GM18499 (cell line): ENCODE results near the gene SH3BP5.
A peak's percentile ranks its signal among the peaks of the same experiment; 100 is the strongest.

Experiments
- ATAC-seq: cut with Tn5 transposase; IDR thresholded peaks from one replicate; pipeline ENCODE4 v1.9.1; 2021; ENCODE audit warnings: moderate number of reproducible peaks; ENCODE audit not compliant: insufficient read depth, unreplicated experiment

Gene SH3BP5

DNA sequence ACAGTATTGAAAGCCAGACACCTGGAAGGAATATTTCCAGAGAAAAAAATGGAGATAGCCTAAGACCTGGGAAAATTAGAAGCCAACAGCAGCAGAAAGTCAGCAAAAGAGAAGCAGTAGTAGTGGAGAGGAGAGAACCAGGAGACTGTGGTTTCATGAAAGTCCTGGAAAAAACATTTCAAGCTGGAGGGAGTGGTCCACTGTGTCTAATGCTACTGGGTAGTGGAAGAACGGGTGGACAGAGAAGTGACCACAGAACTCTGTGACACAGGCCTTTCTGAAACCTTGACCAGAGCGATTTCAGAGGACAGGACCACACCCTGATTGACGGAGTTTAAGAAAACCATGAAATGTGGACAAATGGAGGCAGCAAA lies 15.3 kb upstream of the SH3BP5 start:
- no peak for ATAC-seq

DNA sequence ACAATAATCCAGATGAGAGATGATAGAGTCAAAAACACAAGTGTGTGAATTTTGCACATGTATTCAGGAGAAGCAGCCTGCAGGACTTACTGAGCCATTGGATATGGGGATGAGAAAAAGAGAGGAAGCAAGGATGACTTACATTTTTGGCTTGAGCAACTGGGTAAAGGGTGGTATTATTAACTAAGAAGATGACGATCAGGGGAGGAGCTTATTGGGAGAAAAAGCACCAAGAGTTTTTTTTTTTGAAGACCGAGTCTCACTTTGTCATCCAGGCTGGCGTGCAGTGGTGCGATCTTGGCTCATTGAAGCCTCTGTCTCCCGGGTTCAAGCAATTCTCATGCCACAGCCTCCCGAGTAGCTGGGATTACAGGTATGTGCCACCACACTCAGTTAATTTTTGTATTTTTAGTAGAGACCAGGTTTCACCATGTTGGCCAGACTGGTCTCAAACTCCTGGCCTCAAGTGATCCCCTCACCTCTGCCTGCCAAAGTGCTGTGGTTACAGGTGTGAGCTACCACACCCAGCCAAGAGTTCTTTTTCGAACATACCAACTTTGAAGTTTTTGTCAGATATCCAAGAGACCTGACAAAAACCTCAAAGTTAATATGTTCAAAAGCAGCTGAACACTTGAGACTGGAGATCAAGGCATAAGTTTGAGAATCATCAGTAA lies 14.8 kb upstream of the SH3BP5 start:
- no peak for ATAC-seq

DNA sequence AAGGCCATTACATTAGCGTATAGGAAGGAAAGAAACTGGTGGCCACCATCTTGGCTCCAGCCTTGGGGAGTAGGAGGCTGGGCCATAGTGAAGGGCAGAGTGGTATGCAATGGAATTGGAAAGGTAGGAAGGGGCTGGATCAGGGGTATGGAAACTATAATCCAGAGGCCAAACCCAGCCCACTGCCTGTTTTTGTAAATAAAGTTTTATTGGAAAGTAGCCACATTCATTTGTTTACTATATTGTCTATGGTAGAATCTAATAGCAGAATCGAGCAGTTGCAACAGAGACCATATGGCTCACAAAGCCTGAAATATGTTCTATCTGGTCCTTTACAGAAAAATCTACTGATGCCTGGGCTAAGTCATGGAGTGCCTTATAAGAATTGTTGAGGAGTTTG lies 14.1 kb upstream of the SH3BP5 start:
- ATAC-seq, result no peak

DNA sequence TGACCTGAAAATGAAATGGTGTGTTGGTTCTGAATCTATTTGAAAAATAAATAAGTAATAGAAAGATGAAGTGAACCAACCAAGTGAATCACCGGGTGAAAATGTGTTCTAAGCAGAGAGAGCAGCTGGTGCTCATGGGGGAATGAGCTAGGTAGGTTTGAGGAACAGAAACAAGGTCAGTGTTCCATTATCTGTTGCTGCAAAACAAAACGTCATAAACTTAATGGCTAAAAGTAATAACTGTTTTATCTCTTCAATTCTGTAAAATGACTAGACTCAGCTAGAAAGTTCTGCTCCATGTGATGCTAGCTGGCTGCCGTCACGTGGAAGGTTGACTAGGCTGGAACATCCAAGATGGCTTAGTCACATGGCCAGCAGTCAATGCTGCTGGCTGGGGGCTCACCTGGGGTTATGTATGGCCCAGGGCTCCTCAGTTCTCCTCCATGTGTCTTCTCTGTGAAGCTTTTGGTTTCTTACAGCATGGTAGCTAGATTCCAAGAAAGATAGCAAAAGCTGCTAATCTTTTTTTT lies 13.3 kb upstream of the SH3BP5 start:
- peak; percentile 67 for ATAC-seq

DNA sequence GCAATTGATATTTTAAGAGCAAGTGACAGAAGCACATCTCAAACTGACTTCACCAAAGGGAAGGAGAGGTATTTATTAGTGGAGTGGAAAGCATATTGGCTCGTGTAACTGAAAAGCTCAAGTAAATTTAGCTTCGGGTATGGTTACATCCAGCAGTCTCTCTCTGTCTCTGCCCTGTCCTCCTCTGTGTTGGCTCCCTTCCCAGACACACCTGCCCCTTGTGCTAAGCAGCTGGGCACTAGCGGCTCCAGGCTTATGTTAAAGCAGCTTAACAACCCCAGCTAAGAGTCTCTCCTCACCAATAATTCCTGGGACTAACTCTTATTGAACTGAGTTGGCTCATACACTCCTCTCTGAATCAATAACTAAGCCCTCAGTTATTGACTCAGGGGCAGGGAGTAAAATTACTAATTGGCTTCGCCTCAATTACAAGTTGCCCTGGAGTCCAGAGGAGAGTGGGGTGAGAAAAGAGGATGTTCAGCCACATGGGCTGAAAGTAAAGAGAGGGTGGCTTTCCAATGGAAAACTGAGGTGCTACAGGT lies 12.8 kb upstream of the SH3BP5 start:
- ATAC-seq, result peak; percentile 11

DNA sequence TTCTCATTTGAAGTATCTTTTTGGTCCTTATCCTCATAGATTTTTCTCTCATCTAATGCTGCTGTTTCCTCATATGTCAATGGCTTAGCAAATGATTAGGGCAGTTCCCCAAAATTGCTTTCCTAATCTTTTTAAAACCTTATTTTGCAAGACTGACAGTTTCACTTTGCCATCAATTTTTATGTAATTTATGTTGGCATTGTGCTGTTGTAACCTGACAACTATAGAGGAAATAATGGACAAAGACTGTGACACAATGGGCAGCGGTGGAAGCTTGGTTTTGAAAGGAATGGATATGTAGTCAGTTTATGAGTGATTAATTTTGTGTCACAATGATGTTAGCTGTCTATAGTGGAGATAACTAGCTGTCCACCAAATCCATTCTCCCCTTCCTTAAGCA lies 10.6 kb upstream of the SH3BP5 start:
- no peak for ATAC-seq

DNA sequence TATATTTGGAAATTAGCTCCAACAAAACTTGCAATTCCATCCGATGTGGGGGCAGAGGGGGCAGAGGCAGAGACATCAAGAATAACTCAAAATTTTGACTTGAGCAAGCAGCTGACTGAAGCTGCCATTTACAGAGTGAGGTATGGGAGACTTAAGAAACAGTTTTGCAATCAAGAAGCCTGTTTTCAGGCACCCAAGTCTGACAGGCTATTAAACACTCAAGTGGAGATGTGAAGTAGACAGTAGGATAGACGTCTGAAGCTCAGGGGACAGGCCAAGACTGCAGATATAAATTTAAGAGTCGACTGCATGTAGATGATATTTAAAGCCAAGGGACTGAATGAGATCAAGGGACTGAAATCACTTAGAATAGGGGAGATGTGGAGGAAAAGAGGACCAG lies 9.9 kb upstream of the SH3BP5 start:
- ATAC-seq, result no peak

DNA sequence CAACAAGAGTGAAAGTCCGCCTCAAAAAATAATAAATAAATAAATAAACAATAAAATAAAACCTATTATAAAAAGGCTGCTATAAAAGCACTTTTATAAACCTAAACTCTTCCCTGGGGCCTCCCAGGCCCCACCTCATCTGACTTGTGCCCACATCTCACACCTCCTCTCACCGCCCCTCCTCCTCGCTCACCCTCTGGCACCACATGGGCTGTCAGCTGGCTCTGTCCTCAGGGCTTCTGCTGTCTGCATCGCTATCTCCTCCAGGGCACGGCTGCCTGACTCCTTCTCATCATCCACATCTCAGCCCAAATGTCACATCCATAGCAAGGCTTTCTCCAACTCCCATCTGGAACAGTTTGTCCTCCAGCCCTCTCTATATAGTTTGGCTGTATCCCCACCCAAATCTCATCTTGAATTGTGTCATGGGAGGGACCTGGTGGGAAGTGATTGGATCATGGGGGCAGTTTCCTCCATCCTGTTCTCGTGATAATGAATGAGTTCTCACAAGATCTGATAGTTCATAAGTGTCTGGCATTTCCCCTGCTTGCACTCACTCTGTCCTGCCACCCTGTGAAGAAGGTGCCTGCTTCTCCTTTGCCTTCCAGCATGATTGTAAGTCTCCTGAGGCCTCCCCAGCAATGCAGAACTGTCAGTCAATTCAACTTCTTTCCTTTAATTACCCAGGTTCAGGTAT lies 8.8 kb upstream of the SH3BP5 start:
- ATAC-seq, result no peak

DNA sequence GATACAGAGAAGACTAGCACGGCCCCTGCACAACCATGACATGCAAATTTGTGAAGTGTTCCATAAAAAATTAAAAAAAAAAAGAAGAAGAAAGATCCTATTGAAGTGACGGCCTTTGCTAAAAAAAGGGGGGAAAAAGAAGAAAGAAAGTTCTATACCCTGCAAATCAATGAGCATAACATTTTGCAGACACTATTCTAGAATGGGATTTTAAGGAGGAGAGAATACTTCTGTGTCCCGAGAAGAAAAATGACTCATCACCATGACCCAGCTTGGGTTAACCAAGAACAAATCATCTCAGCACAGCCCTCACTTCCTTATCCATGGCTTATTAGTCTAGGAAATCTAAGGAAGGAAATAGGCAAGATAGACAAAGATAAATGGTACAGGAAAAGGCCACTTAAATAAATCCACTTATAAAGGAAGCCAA lies 7.4 kb upstream of the SH3BP5 start:
- no peak for ATAC-seq

DNA sequence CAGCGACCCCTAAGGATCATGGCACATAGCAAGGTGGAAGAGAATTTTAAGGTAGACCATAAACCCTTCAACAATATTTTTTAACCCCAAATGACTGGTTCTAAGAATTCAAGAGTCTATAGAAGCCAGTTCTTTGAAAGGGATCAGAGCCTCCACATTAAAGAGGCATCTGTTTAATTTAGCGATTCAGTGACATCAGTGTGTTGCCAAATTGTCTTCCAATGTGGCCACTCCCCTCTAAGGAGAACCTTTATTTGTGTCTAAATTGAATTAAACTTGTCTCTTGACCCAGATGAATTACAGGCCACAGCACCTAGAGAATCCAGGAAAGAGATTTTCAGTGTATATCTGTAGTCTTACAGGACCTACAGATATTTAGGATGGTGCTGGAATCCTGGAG lies 6.6 kb upstream of the SH3BP5 start:
- ATAC-seq, result no peak

DNA sequence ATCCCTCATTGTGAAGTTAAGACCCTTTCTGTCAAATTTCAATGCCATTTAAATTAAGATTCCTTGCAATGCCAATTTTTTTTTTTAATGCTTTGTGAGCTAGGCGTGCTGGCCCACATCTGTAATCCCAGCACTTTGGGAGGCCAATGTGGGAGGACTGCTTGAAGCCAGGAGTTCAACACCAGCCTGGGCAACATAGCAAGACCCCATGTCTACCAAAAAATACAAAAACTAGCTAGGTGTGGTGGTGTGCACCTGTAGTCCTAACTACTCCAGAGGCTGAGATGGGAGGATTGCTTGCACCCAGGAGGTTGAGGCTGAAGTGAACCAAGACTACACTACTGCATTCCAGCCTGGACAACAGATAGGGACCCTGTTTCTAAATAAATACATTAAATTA lies 5.6 kb upstream of the SH3BP5 start:
- no peak for ATAC-seq

DNA sequence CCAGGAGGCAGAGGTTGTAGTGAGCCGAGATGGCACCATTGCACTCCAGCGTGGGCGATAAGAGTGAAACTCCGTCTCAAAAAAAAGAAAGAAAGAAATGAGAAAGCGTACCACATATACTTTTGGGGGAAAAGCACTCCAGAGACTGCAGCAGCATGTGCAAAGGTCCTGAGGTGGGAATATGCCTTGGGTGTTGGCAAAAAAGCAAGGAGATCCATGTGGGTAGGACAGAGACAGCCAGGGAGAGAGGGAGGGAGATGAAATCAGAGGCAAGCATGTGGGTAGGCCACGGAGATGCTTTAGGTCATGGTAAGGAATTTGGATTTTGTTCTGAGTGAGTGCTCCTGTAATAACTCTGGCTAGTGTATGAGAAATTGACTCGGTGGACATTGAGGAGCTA lies 3.7 kb upstream of the SH3BP5 start:
- ATAC-seq, result no peak

DNA sequence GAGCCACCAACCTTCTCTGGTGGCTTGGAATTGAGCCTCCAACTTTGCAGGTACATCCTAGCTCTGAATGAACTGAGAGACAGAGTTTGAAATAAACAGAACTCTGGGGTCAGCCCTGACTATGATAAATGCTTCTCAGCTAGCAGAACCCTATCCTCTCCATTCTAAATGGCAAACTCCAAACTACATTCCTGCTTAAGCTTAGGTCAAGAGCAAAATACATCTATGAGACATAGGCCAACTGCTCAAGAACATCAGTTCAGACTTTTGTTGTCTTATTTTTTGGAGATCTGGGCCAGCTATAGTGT lies 1.5 kb upstream of the SH3BP5 start:
- no peak for ATAC-seq

DNA sequence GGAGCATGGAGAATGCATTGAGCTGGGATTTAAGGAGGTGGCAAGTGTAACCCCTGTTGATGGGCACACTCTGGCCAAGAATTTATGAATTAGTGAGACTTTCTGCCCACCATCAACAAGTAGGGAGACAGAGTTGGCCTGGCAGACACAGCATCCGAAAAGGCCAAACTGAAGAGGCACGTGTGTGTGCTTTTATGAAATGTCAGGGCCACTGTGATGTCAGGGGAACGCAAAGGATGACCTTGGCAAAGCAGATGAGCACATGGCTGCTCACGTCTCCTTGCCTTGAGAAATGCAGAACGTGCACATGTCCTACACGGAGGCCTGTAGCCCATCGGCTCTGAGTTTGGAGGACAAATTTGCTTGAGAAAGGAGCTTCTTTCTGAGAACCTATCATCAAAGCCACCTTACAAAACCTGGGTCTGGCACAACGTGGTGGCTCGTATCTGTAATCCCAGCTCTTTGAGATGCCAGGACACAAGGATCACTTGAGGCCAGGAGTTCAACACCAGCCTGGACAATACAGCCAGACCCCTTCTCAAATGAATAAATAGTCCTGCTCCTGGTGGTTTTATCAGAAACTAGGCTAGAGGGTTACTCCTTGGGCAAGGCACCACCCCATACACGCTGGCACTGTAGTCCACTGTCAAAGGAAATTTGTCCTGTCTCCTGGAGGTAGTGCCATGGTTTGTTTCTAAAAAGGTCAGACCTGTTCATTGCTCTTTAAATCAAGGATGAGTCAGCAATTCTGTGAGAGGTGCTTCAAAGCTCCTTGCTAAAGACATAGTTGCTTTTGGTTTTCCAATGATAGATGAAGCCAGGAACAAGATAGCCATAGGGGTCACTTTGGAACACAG lies 941 bp upstream of the SH3BP5 start:
- no peak for ATAC-seq

DNA sequence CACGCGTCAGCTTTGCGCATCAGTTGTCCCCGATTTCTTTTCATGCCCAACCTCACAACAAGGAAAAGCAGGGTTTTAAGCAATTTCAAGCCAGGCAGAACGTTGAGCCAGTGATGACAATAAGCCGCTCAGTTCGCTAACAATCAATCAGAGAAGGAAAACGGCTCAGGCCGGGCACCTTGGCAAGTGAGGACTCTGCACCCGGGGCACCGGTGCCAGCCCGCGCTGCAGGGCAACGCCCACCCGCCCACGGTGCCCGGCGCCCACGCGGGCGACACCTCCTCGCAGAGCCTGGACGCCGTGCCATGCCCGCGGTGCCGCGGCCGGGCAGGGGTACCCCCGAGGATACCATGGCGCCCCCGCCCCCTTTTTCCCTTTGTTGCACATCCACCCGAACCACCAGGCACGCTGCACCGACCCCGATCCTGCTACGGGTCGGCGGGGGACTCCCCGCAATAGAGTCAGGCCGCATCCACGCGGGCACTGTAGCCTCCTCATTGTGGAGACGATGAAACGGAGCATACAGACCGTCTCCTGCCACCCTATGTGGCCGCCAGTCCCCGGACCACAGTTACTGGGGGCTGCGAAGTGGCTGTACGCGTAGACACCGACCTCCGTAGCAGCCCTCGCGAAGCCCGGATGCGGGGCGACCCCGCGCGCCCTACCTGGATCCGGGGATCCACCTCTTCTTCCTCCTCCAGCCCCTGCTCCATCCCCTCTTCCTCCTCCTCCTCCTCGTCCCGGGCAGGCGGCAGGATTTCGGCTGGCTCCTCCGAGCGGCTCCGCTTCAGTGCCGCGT lies 581 bp downstream of the SH3BP5 start:
- no peak for ATAC-seq

DNA sequence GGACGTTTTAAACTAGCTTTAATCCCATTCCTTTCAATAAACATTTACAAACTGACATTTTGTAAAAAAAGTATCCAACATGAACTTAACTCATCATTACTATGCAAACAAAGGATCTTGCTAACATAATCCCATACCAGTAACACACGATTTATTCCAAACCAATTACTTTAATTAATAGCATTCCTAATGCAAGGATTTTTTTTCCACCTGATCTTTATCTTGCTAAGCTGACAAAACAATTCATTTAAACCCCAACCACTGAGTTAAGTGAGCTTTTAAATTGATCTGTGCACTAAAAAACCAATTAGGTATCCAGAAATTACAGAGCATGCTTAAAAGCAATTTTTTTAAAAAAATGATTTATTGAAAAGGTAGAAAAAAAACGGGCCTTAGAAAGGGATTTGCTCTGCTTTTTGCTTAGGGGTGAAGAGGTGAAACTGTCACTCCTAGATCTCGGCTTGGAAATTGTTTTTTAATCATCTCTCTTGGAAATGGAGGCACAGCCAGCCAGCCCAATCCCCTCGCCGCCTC lies 1.2 kb downstream of the SH3BP5 start:
- ATAC-seq, result no peak

DNA sequence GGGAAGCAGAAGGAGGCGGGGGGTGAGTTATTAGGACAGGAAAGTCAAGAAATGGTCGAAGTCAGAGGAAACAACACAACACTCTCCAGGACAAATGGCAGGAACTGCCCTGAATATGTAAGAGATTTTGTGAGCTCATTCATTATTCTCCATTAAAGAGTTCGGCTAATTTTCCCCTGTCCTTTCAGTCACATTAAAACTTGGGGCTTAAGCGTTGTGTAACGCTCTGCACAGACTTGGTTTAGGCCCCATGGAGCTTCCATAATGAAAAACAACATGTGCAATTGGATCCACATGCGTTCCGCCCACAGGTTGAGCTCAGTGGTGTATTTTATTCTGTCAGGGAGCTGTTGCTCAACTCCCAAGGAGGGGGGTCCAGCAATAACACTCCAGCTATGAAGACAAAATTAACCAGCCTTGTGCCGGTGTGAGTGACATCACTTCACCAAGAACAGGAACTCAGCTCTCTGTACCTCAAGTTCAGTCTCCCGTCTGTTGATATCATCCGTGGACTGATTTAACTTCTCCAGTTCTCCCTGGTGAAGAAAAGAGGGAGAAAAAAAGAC lies 2.3 kb downstream of the SH3BP5 start:
- no peak for ATAC-seq

DNA sequence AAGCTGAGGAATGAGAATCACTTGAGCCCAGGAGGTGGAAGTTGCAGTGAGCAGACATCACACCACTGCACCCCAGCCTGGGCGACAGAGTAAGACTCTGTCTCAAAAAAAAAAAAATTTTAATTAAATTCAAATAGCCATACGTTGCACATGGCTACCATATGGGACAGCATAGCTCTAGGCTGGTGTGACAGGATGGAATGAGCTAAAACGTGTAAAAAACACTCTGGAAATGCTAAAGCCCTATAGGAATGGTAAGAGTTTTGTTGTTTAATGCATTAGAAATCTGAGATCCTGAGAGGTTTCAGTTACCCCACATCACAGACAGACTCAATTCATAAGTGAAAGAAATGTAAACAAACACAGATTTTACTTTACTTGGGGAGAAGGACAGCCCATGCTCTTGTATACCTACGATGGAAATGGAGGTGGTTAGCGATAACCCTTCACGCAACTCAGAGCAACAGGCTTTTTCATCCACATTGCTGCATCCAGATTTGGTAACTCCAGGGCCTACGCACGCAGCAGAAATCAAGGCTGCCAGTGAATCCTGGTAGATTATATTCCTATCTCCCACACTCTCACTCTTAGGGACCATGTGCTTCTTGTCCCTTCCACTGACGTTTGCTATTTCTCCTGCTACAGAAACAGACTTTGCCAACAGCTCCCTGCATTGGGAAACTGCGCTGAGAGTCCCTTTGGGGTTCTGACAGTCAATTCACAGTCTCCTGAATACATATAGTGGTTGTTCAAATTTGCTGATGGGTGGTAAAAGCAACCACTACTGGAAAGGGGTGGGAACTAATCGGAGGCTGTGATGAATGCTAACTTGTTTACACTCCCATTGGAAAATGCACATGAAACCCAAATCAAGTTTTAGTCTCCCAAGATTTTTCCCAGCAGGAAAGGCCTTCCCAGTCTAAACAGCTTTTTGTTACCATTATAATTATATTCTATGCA lies 3.1 kb downstream of the SH3BP5 start:
- no peak for ATAC-seq

DNA sequence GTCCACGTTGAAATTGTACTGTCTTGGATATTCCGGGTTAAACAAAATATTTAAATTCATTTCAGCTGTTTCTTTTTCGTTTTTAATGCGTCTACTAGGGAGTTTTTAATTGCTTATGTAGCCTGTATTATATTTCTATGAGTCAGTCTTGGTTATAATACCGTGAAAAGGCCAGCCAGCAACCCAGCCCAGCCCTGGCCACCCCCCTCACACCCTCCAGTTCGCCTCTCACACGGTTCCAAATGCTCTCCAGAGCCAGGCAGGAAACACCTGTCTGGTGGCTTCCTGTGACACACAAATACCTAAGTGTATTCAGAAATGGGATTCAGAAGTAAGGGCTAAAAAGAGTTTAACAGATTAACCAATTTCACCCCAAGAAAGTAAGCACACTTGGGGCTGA lies 4.4 kb downstream of the SH3BP5 start:
- ATAC-seq, result no peak
